KMS-11 (cell line): ENCODE results near the gene DHRS3.

Source experiments
- H2AFZ ChIP-seq: fragments of 200-600 bp; sonication (generic); 2 replicates; pipeline ENCODE4 v1.6.1; 2016; ENCODE audit warnings: antibody characterized with exemption, mixed run types, low read depth
- H3K27ac ChIP-seq: fragments of 200-600 bp; sonication (generic); 2 replicates; pipeline ENCODE4 v1.6.1; 2016; ENCODE audit warnings: mild to moderate bottlenecking, mixed run types
- H3K27me3 ChIP-seq: fragments of 200-600 bp; sonication (generic); 2 replicates; pipeline ENCODE4 v1.6.1; 2017; ENCODE audit warnings: mild to moderate bottlenecking, low read depth, mixed run types, moderate library complexity; ENCODE audit not compliant: insufficient read depth
- H3K36me3 ChIP-seq: fragments of 200-600 bp; sonication (generic); 2 replicates; pipeline ENCODE4 v1.6.1; 2017; ENCODE audit warnings: mild to moderate bottlenecking, mixed run types; ENCODE audit not compliant: insufficient read depth
- H3K4me1 ChIP-seq: fragments of 200-600 bp; sonication (generic); 2 replicates; pipeline ENCODE4 v1.6.1; 2016; ENCODE audit warnings: mild to moderate bottlenecking, low read depth, mixed run types; ENCODE audit not compliant: poor library complexity, severe bottlenecking
- H3K4me2 ChIP-seq: fragments of 200-600 bp; sonication (generic); 2 replicates; pipeline ENCODE4 v1.7.0; 2016; ENCODE audit warnings: mild to moderate bottlenecking, mixed run types
- H3K4me3 ChIP-seq: fragments of 200-600 bp; sonication (generic); IDR thresholded peaks from 2 replicates; pipeline ENCODE4 v1.6.1; 2017; ENCODE audit warnings: low read depth, low read length, mixed read lengths; ENCODE audit not compliant: insufficient read depth
- H3K79me2 ChIP-seq: fragments of 200-600 bp; sonication (generic); 2 replicates; pipeline ENCODE4 v1.6.1; 2016; ENCODE audit warnings: low read depth, mixed run types; ENCODE audit not compliant: insufficient read depth
- H3K9ac ChIP-seq: fragments of 200-600 bp; sonication (generic); 2 replicates; pipeline ENCODE4 v1.6.1; 2016; ENCODE audit warnings: mild to moderate bottlenecking, mixed run types
- H4K20me1 ChIP-seq: fragments of 200-600 bp; sonication (generic); 2 replicates; pipeline ENCODE4 v1.6.1; 2016; ENCODE audit warnings: mild to moderate bottlenecking, mixed run types; ENCODE audit not compliant: insufficient read depth
- TF ChIP-seq, protein P1 (sequence below): fragments of 200-600 bp; sonication (generic); conservative IDR thresholded peaks from 2 replicates; pipeline ENCODE4 v1.6.1; 2017; ENCODE audit warnings: low read depth, mild to moderate bottlenecking, antibody characterized with exemption, low read length, moderate library complexity, mixed read lengths

Gene DHRS3

GRCh38 chr1:12615159-12615864, 2.7 kb downstream of the DHRS3 start:
- H3K4me3 ChIP-seq = no peak overlapping the region
- no peak overlapping the region for H2AFZ ChIP-seq
- no peak overlapping the region for H3K9ac ChIP-seq
- TF ChIP-seq, protein P1, sequence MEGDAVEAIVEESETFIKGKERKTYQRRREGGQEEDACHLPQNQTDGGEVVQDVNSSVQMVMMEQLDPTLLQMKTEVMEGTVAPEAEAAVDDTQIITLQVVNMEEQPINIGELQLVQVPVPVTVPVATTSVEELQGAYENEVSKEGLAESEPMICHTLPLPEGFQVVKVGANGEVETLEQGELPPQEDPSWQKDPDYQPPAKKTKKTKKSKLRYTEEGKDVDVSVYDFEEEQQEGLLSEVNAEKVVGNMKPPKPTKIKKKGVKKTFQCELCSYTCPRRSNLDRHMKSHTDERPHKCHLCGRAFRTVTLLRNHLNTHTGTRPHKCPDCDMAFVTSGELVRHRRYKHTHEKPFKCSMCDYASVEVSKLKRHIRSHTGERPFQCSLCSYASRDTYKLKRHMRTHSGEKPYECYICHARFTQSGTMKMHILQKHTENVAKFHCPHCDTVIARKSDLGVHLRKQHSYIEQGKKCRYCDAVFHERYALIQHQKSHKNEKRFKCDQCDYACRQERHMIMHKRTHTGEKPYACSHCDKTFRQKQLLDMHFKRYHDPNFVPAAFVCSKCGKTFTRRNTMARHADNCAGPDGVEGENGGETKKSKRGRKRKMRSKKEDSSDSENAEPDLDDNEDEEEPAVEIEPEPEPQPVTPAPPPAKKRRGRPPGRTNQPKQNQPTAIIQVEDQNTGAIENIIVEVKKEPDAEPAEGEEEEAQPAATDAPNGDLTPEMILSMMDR = no peak
- peaks cover 12% of the 10 kb centered on the region for H3K4me1 ChIP-seq
- H3K27me3 ChIP-seq = peaks cover 19% of the 10 kb centered on the region
- H3K27ac ChIP-seq = no peak overlapping the region
- H3K79me2 ChIP-seq = no peaks in the 10 kb centered on the region
- no peaks in the 10 kb centered on the region for H3K36me3 ChIP-seq
- no peaks in the 10 kb centered on the region for H4K20me1 ChIP-seq
- no peak overlapping the region for H3K4me2 ChIP-seq

DNA sequence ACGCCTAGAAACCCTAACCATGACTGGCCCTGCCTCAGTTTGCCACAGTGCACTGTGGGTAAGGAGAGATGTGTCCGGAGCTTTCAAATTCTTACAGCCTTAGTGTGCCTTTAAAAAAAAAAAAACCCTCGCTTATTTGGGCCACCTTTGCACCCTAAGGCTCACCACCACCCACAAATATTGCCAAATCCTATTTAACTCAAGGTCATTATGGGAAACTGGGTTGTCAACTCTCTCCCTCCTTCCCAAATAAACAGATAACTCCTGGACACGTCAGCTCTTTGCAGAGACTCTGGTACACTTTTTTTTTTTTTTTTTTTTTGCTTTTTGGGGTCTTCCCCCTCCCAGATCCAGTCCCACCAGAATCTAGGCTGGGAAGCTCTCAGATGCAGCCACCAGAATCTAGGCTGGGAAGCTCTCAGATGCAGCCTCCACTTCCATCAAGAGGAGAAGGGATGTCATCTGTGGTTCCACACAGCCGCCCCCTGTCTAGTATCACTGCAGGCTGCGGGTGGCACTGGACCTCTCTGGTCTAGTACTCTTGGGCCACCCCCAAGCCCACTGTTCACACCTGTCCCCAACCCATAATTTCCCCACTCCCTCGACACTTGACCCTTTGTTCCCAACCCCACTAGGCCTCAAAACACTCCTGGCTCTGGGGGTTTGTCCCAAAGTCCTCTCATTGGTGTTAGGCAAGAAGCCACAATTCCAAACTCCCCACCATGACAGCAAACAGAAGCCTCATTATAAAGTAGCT, 3.4 kb downstream of the DHRS3 start:
- H3K79me2 ChIP-seq = no peaks in the 10 kb centered on the region
- H3K27me3 ChIP-seq = peaks cover 19% of the 10 kb centered on the region
- H3K4me2 ChIP-seq = no peak overlapping the region
- no peak overlapping the region for H3K9ac ChIP-seq
- TF ChIP-seq, protein P1 = no peak
- peaks cover 8% of the 10 kb centered on the region for H3K4me1 ChIP-seq
- no peak overlapping the region for H3K27ac ChIP-seq
- no peak overlapping the region for H3K4me3 ChIP-seq
- no peaks in the 10 kb centered on the region for H3K36me3 ChIP-seq
- no peak overlapping the region for H2AFZ ChIP-seq
- H4K20me1 ChIP-seq = no peaks in the 10 kb centered on the region

DNA sequence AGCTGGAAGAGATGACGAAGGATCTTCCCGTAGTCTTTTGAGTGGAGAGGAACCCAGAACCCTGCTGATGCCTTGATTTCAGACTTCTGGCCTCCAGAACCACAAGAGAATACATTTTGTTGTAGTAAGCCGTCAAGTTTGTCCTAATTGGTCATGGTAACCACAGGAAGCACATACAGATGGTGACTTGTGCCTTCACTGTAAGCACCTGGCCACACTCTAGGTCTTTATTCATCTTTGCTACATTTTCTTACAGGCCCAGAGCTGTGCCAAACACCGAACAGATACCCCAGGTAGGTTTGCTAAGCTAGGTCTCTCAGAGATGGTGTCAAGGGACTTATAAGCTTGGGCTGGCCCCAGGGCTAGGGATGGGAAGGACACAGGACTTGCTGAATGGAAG, 4.8 kb downstream of the DHRS3 start:
- Histone ChIP-seq H3K79me2 (no peaks in the 10 kb centered on the region), H3K4me2 (no peak overlapping the region), H4K20me1 (no peaks in the 10 kb centered on the region), H3K4me3 (no peak overlapping the region), H3K4me1 (no peaks in the 10 kb centered on the region), H3K9ac (no peak overlapping the region), H2AFZ (no peak overlapping the region), H3K36me3 (no peaks in the 10 kb centered on the region), H3K27ac (no peak overlapping the region), H3K27me3 (peaks cover 12% of the 10 kb centered on the region)
- TF ChIP-seq, protein P1 = no peak

DNA sequence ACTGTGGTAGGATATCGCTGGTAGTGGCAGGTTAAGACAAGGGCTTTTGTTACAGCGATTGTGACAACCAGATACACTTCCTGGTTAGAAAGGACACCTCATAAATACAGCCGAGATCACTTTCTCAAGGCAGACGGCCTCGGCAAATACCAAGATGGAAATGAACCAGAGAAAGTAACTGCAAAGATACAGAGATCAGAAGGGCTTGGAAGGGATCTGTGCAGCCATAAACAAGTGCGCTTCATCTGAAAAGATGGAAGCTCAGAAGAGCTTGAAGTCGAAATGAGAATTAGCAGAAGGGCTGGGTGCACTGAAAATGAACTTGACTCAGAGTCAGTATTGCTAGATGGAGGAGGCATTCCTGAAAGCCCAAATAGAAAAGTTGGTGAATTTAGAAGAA, 7.1 kb downstream of the DHRS3 start:
- Histone ChIP-seq H3K27me3 (peaks cover 4% of the 10 kb centered on the region; the same call in 1 of the 2 replicates), H4K20me1 (no peaks in the 10 kb centered on the region), H2AFZ (no peak overlapping the region), H3K4me2 (no peak overlapping the region), H3K79me2 (no peaks in the 10 kb centered on the region), H3K36me3 (no peaks in the 10 kb centered on the region), H3K4me3 (no peak overlapping the region), H3K27ac (no peak overlapping the region), H3K9ac (no peak overlapping the region), H3K4me1 (no peaks in the 10 kb centered on the region)
- TF ChIP-seq, protein P1 = no peak
